Measurements from ENCODE around the gene CCDC182. TPM values are rescaled to one million over a fixed set of nuclear protein-coding genes. Genes with fewer than 3 reads are reported as not detected.

The CCDC182 gene
- total RNA-seq, 1 experiment from 2014 or later: not detected

- no peaks in the 10 kb centered on the region for H3K9me3 Mint-ChIP-seq (ENCODE audit: unreplicated experiment)
- peaks cover 4% of the 10 kb centered on the region for H3K27me3 Mint-ChIP-seq (ENCODE audit: insufficient read depth, unreplicated experiment)
- CTCF ChIA-PET: interaction anchor here (1.2 kb wide), 1 partner anchor 77 kb away, joined by 5 read pairs; no protein-coding TSS in a partner anchor
- no peaks in the 10 kb centered on the region for H3K36me3 Mint-ChIP-seq (ENCODE audit: insufficient read depth, unreplicated experiment)
- H3K27ac Mint-ChIP-seq (ENCODE audit: low read depth, unreplicated experiment): no peak overlapping the region
- TF ChIP-seq CTCF (IDR thresholded peaks at IDR 0.05; ENCODE audit: unreplicated experiment): no peak
- no TSS peak for BruUV-seq (replicated peaks)
- POLR2A ChIA-PET: no interaction called here
- intact Hi-C loops (cut with micrococcal nuclease): no loop called here
- H3K4me3 Mint-ChIP-seq (ENCODE audit: unreplicated experiment): no peak overlapping the region
- H3K4me1 Mint-ChIP-seq (ENCODE audit: insufficient read depth, unreplicated experiment): no peaks in the 10 kb centered on the region
- no peak for DNase-seq (ENCODE audit: unreplicated experiment)
Measured at GRCh38 chr17:57756951-57757350, 11.9 kb upstream of the CCDC182 start.

GRCh38 chr17:57755480-57756070, 10.5 kb upstream of the CCDC182 start:
- H3K27me3 Mint-ChIP-seq (ENCODE audit: insufficient read depth, unreplicated experiment): no peaks in the 10 kb centered on the region
- ChIA-PET POLR2A (interaction anchor here (0.6 kb wide), 1 partner anchor 789 kb away, joined by 3 read pairs; no protein-coding TSS in a partner anchor), CTCF (interaction anchor here (0.7 kb wide), 2 partner anchors 12 to 83 kb away, joined by 3 to 4 read pairs; no protein-coding TSS in a partner anchor)
- H3K4me1 Mint-ChIP-seq (ENCODE audit: insufficient read depth, unreplicated experiment): no peaks in the 10 kb centered on the region
- no peak for DNase-seq (ENCODE audit: unreplicated experiment)
- no peak overlapping the region for H3K4me3 Mint-ChIP-seq (ENCODE audit: unreplicated experiment)
- no peak for TF ChIP-seq CTCF (IDR thresholded peaks at IDR 0.05; ENCODE audit: unreplicated experiment)
- no TSS peak for BruUV-seq (replicated peaks)
- H3K9me3 Mint-ChIP-seq (ENCODE audit: unreplicated experiment): no peaks in the 10 kb centered on the region
- no peak overlapping the region for H3K27ac Mint-ChIP-seq (ENCODE audit: low read depth, unreplicated experiment)
- intact Hi-C loops (cut with micrococcal nuclease): no loop called here
- no peaks in the 10 kb centered on the region for H3K36me3 Mint-ChIP-seq (ENCODE audit: insufficient read depth, unreplicated experiment)

GRCh38 chr17:57752031-57752905, 7.2 kb upstream of the CCDC182 start:
- peaks cover 19% of the 10 kb centered on the region for H3K27me3 Mint-ChIP-seq (ENCODE audit: insufficient read depth, unreplicated experiment)
- no peak overlapping the region for H3K4me3 Mint-ChIP-seq (ENCODE audit: unreplicated experiment)
- no peaks in the 10 kb centered on the region for H3K4me1 Mint-ChIP-seq (ENCODE audit: insufficient read depth, unreplicated experiment)
- no TSS peak for BruUV-seq (replicated peaks)
- intact Hi-C loops (cut with micrococcal nuclease): no loop called here
- CTCF ChIA-PET: interaction anchor here (0.6 to 1.5 kb wide), 5 partner anchors 31 to 509 kb away, joined by 3 to 5 read pairs (median 4); no protein-coding TSS in a partner anchor
- no peak overlapping the region for H3K27ac Mint-ChIP-seq (ENCODE audit: low read depth, unreplicated experiment)
- no peaks in the 10 kb centered on the region for H3K36me3 Mint-ChIP-seq (ENCODE audit: insufficient read depth, unreplicated experiment)
- no peaks in the 10 kb centered on the region for H3K9me3 Mint-ChIP-seq (ENCODE audit: unreplicated experiment)
- no peak for DNase-seq (ENCODE audit: unreplicated experiment)
- TF ChIP-seq CTCF (IDR thresholded peaks at IDR 0.05; ENCODE audit: unreplicated experiment): no peak
- POLR2A ChIA-PET: no interaction called here

GRCh38 chr17:57751348-57751971, 6.4 kb upstream of the CCDC182 start:
- ChIA-PET CTCF (interaction anchor here (1.1 to 1.5 kb wide), 3 partner anchors 80 to 96 kb away, joined by 3 to 5 read pairs (median 4); no protein-coding TSS in a partner anchor), POLR2A (no interaction called here)
- intact Hi-C loops (cut with micrococcal nuclease): no loop called here
- Mint-ChIP-seq H3K27ac (ENCODE audit: low read depth, unreplicated experiment) (no peak overlapping the region), H3K4me3 (ENCODE audit: unreplicated experiment) (no peak overlapping the region), H3K36me3 (ENCODE audit: insufficient read depth, unreplicated experiment) (no peaks in the 10 kb centered on the region), H3K9me3 (ENCODE audit: unreplicated experiment) (no peaks in the 10 kb centered on the region), H3K27me3 (ENCODE audit: insufficient read depth, unreplicated experiment) (peaks cover 27% of the 10 kb centered on the region), H3K4me1 (ENCODE audit: insufficient read depth, unreplicated experiment) (no peaks in the 10 kb centered on the region)
- BruUV-seq (replicated peaks): no TSS peak
- no peak for TF ChIP-seq CTCF (IDR thresholded peaks at IDR 0.05; ENCODE audit: unreplicated experiment)
- no peak for DNase-seq (ENCODE audit: unreplicated experiment)
